22Rv1 (cell line): ENCODE data around the gene MSH6.
"Not testable (repeated sequence)": the region's sequence is repeated elsewhere in the genome, so short reads cannot be mapped to it uniquely, and the experiment has no call there.

Source experiments
- ZFX ChIP-seq: fragments of 450-650 bp; IDR thresholded peaks from 2 replicates; pipeline ENCODE4 v1.6.1; 2017; ENCODE audit warnings: antibody characterized with exemption, borderline replicate concordance
- TF ChIP-seq, protein P1 (sequence below): fragments of 450-650 bp; IDR thresholded peaks from 2 replicates; pipeline ENCODE4 v1.5.1; 2017; ENCODE audit warnings: mild to moderate bottlenecking

DNA sequence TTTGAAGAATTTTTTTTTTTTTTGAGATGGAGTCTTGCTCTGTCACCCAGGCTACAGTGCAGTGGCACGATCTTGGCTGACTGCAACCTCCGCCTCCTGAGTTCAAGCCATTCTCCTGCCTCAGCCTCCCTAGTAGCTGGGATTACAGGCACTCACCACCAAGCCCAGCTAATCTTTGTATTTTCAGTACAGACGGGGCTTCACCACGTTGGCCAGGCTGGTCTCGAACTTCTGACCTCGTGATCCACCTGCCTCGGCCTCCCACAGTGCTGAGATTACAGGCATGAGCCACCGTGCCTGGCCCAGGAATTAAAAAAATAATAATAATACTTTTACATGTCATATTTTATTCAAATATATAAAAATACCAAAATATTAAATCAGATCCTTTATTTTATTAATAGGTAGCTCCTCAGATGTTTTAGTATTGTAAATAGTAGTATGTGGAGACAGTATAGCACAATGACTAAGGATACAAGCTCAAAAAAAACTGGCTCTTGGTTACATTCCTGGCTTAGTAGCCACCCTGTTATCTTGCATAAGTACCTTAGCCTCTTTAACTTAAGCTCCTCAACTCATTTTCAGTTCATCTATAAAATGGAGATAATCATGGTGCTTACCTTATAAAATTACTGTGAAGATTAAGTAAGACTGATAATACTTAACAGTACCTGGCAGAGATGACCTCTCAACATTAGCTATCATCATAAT is 70.3 kb downstream of the MSH6 start:
- TF ChIP-seq, protein P1, sequence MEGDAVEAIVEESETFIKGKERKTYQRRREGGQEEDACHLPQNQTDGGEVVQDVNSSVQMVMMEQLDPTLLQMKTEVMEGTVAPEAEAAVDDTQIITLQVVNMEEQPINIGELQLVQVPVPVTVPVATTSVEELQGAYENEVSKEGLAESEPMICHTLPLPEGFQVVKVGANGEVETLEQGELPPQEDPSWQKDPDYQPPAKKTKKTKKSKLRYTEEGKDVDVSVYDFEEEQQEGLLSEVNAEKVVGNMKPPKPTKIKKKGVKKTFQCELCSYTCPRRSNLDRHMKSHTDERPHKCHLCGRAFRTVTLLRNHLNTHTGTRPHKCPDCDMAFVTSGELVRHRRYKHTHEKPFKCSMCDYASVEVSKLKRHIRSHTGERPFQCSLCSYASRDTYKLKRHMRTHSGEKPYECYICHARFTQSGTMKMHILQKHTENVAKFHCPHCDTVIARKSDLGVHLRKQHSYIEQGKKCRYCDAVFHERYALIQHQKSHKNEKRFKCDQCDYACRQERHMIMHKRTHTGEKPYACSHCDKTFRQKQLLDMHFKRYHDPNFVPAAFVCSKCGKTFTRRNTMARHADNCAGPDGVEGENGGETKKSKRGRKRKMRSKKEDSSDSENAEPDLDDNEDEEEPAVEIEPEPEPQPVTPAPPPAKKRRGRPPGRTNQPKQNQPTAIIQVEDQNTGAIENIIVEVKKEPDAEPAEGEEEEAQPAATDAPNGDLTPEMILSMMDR = not testable (repeated sequence)
- not testable (repeated sequence) for TF ChIP-seq ZFX
